CD4-positive, alpha-beta T cell treated with Interleukin-15 for 4 hours (primary cell): Measurements from ENCODE around the gene NRF1.

Experiments
- DNase-seq: peaks from one replicate; pipeline ENCODE4 v3.0.0-alpha.2; 2020; ENCODE audit warnings: low spot score

The NRF1 gene

DNA sequence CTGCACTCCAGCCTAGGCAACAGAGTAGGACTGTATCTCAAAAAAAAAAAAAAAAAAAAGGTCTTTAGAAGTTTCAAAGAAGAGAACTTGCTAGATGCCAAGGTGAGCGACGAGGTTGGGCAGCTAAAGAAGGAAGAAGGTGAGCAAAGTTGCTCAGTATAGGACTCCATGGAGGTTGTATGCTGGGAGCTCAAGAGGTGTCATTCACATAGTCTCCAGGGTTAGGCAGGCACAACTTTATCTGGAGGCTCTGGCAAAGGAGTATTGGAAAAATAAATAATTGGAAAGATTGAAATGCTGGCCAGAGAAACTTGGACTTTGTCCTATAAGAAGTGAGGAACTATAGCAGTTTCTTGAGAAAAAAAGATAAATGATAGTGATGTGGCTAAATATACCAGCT, 74.5 kb downstream of the NRF1 start:
- no peak for DNase-seq

DNA sequence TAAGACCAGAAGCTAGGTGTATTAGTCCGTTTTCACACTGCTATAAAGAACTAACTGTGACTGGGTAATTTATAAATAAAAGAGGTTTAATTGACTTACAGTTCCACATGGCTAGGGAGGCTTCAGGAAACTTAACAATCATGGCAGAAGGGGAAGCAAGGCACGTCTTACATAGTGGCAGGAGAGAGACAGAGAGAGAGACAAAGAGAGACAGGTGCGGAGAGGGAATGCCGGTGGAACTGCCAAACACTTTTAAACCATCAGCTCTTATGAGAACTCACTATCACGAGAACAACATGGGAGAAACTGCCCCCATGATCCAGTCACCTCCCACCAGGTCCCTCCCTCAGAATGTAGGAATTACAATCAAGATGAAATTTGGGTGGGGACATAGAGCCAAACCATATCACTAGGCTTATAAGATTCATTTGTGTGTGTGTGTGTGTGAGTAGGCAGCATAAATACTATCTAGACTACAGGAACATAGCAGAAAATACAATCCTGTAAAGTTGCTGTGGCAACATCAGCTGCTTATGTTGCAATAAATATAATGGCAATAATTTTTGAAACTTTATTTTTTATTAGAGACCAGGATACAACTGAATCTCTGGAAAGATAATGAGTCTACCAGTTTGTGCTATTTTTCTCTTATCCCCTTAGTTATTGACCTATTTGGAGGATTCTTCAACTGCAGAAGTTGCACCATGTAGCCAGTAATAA, 77.1 kb downstream of the NRF1 start:
- DNase-seq, result no peak

DNA sequence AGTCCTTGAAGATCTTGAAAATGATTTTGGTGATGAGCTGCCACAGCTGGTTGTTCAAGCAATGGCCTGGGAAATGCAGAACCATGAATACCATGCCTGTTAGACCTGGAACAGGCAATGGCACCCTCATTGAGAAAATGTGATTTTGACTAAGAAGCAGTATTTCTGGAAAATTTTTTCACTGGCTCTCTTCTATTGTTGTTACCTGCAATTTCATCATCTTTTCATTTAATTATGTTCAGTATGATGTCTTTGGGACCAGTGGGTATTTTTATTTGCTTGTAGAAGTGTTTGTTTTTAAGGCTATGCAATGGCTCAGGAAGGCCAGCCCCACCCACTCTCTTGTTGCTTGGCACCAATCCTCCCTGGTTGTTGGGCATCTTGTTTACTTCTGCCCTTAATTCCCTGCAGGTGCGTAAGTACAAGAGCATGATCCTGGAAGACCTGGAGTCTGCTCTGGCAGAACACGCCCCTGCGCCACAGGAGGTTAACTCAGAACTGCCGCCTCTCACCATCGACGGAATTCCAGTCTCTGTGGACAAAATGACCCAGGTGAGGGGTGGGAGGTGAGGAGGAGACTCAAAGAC, 78.6 kb downstream of the NRF1 start:
- DNase-seq, result no peak

DNA sequence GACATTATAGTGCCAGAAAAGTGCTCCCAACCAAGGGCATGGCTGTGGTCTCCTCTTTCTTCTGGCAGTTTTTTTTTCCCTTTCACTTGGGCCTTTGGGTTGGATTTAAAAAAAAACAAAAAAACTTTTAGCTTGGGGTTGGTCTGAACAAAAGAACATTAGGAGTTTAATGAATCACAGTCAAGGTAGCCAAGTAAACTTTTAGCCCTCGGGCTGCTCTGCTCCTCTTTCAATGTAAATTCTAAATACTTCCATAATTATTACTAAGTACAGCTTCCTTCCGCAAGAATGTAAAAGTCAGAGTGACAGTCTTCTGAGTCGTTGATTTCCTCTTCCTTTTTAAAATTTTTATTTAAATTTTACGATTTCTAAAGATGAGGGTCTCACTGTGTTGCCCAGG, 79.2 kb downstream of the NRF1 start:
- DNase-seq, result no peak

DNA sequence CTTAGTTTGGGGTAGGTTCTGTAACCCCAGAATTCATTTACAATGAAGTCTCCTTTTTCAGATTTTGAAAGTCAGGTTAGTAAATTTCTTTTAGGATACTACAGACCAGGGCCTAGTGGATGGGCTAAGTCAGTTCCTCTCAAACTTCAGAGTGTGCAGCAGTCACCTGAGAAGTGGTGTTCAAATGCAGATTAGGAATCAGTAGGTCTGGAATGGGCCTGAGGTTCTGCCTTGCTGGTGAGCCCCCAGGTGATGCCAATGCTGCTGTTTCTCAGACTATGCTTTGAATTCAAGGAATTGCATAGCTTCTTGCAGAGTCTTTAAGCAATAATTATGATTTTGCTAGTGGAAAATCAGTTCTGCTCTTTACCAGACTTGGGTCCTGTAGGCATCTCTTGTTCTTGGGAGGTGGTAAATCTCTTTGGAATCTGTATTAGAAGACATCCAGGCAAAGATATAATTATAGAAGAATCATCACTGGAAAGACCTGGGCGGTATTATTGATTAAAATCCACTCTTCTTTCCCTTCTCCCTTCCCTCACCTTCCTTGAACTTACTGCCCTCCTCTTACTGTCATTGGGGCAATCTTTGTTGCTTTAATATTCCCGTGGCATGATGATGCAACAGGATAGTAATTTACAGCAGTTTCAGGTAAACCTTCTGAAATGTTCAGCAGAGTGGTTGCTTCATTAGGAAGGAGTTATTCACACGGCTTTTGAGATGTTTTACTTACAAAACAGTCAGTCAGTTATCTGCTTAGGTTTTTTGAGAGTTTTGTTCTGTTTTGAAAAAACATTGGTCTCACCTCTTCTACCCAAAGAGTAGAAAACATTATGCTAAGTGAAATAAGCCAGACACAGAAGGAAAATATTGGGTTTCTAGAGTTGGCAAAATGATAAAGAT, 87.2 kb downstream of the NRF1 start:
- no peak for DNase-seq

DNA sequence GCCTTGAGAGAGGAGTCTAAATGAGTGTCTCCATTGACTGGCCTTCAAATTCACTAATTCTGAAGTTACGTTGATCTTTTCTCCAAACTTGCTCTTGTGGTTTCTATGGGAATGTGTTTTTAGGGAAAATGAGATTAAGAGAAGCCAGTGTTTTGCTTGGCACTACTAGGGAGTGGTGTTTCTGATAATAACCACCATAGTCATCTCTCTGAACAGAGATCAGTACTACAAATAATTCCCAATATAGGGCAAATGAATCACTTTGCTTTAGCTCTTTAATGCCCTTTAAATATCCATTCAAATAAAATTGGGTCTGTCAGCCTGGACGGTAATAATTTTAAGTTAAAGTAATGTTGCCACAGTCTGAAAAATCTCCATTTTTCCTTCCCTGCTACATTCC, 90.8 kb downstream of the NRF1 start:
- DNase-seq, result no peak

DNA sequence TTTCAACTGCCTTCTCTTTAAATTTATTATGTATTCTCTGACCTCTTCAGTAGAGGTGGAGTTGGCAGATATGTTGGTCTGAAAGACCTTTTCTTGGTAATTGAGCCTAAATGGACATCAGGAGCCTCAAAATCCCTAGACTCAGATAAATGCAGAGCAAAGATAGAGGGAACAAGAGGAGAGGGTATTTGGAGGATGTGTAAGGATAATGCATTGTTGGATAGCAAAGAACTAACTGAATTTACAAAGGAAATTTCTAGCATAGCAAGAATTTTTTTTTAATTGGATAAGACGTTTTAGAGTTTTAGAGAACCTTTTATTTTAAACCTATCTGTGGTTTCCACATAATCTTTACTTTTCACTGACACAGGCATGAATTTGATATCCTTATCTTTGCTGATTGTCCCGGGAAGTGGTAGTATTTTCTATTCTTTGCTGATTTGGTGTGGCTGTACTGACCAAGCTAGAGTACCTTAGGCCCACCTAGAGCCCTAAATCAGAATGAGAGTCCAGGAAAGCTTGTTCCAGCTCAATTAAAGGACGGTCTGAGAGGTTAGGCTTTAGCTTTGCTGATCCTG, 91.3 kb downstream of the NRF1 start:
- no peak for DNase-seq

DNA sequence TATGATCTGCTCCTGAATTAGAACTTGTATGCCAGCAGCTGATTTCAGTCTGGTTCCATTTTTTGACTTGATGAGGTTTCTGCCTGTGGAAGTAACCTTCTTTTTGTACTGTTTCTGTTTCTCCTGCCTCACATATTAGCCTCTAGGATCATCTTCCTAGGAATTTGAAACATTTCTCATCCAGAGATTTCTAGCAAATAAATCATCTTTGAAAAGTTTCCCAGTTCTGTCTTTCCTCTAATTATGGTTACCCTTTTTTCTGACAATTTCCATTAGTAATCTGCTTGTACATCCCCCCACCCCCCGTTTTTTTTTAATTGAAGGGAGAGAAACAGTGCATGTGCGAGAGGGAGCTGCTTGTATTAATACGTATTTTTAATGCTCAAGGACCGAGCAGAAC, 92.2 kb downstream of the NRF1 start:
- DNase-seq, result no peak

DNA sequence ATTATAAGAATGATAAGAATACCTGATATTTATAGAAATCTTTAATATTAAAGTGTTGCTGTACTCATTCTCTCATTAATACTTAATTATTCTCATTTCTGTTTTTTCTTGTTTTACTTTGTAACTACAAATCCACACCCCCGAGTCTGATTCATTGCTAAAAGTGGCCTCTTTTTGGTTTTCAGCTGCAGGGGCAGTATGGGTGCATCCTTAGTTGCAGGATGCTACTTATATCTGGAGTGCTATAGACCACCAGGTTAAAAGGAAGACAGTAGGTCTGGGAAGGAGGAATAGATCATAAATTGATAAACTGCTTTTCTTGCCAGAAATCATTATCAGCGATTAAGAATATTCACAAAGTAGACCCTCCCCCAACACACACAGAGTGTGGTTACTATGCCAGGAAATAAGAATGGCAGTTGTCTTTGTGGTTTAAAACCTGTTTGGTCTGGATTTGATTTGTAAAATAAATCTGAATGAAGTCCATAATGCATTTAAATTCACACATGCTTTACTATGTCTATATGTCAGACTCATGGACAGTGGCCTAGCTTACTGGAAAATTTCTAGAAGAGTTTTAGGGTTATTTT, 96.5 kb downstream of the NRF1 start:
- no peak for DNase-seq

DNA sequence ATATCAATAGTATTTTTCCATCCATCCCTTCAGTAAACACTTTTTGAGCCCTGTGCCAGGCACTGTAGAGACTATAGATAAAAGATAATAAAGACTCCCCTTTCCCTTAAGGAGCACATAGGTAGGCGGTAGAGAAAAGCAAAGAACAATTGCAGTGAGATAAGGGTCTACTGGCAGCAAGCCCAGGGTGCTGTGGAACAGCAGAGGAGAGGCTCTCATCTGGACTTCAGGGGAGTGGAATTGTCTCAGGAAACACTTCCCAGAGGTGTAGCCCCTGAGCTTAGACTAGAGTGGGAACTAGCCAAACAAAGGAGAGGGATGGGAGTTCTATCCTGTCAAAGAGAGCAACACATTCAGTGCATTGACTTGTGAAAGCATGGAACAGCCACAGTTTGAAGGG, 102.0 kb downstream of the NRF1 start:
- DNase-seq, result no peak

DNA sequence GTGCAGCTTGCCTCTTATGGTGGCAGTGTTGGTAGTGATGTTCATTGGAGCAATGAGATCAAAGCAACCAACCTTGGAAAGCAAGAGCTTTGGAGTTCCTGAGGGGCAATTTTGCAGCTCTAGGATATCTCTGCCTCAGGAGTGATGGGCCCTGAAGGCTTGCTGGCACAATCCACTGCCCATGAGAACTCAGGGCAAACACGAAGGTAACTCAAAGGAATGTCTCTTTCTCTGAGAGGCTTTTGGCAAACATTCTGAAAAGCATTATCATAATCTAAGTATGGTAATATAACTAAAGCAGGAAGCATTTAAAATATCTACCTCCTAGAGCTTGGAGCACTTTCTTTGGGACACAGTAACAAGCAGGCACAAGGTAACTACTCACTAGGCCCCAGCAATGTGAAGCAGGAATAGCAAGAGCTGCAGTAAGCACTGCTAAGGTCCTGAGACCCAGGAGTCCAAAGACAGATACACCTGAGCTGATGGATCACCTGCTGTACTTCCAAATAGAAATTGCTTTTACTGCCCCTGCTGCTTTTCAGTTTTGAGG, 103.1 kb downstream of the NRF1 start:
- DNase-seq, result no peak

DNA sequence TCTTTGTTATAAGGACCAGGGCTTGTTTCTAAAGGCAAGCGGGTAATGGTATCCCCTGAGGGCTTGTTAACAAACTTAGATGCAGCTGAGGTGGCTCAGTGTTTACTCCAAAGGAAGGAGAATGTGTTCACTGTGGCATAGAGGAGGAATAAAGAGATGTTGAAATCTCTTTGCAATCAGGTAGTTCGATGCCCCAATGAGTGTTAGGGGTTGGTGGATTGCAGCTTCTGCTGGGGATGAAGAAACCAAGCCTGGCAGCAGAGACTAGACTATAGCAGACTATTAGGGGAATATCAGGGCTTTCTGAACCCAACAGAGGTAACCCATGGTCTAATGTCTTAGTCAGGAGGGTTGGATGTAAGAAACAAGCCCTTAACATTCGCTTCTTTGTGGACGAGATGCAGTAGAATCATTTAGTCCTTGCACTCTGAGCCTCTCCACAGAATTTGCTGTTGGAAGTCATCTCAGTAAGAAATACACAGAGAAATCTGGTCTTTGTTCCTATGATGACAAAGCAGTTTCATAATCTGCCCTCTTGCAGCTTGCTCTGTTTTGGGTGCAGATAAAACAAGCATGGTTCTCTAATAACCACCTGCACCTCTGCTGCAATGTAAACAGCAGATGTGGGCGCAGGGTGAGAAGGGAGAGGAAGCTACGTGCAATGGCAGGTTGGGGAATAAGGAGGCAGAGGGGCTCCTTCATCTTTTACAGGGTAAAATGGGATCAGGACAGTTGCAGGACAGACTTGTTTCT, 108.6 kb downstream of the NRF1 start:
- no peak for DNase-seq

DNA sequence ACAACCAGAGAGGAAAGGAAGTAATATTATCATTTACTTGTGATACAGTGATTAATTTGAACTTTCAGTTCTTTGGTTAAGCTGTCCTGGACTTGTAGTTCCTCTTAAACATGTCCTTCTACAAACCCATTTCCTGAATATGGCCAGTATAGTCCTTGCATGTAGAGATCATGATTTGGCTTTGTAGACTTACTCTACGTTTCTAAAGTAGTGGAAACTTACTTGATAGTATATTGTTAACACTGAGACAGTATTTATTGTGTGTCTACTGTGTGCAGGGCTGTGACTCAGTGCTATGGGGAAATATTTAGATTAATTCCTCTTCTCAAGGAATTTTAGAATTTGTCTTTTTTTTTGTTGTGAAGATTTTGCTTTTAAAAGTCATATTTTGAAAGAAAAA, 109.5 kb downstream of the NRF1 start:
- no peak for DNase-seq

DNA sequence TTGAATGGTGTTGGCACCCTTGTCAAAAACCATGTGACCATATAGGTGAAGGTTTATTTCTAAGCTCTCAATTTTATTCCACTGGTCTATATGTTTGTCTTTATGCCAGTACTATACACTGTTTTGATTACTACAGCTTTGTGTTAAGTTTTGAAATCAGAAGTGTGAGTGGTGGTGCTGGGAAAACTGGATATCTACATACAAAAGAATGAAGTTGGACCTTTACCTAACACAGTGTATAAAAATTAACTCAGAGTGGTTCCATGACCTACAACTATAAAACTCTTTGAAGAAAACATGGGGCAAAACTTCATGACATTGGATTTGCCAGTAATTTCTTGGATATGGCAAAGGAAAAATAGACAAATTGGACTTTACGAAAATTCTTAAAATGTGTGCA, 112.2 kb downstream of the NRF1 start:
- no peak for DNase-seq

DNA sequence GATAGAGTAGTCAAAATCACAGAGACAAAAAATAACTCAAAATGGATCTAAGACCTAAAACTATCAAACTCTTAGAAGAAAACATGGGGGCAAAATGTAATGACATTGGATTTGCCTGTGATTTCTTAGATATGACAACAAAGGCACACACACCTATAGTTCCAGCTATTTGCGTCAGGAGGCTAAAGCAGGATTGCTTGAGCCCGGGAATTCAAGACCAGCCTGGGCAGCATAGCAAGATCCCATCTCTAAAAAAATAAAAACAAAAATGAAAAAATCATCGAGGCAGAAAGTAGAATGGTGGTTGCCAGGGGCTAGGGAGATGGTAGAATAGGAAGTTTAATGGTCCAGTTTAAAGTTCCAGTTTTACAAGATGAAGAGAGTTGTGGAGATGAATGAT, 113.3 kb downstream of the NRF1 start:
- no peak for DNase-seq

DNA sequence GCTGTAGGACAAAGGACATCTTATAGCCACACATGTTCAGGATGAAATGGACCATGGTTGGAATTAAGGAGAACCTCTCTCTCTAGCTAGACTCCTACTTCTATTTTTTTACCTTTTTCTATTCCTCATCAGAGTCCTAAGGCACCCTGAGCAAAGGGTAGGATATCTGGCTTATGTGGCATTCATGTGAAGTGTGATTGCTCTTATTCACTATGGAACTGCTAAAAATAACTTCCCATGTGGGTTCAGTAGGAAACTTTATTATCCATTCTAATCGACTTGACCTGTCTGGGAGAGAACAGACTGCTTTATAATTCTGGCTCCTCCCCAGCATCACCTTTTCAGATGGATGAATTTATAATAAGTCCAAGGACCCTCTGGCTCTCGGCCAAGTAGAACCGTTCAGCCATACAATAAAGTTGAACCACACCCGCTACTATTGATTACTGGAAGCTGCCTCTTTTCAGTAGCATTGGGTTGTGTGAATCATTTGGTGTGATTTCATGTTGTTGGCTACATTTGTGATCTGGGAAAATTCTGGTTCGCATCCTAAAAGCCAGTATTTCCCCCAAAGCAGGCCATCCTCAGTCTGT, 117.5 kb downstream of the NRF1 start:
- no peak for DNase-seq

DNA sequence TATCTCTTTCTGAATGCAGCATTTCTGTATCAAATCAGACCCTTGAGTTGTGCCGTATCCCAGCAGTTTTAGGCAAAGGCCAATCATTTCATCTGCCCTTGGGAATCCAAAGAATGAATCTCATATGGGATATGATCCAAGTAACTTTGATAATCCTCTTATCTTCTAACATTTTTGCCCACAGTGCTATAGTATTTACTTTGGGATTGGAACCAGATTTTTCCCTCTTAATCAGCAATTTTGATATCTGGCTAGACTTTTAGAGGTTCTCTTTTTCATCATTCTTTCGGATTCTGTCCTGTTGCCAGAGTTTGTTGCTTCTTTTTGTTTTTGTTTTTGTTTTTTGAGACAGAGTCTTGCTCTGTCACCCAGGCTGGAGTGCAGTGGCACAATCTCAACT, 118.0 kb downstream of the NRF1 start:
- DNase-seq, result no peak

DNA sequence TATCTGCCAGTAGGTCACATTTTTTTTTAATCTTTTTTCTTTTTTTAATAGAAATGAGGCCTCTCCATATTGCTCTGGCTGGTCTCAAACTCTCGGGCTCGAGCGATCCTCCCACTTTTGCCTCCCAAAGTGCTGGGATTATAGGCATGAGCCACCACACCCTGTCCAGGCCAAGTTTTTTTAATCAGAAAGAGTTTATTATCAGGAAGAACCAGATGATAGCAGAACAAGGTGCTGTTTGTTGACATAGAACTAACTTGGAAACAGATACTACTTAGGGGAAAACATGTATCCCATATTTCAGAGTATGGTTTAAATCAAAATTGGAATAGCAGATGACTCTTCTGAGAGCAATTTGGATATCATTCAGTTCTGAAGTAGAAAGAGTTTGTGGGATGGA, 118.6 kb downstream of the NRF1 start:
- no peak for DNase-seq

DNA sequence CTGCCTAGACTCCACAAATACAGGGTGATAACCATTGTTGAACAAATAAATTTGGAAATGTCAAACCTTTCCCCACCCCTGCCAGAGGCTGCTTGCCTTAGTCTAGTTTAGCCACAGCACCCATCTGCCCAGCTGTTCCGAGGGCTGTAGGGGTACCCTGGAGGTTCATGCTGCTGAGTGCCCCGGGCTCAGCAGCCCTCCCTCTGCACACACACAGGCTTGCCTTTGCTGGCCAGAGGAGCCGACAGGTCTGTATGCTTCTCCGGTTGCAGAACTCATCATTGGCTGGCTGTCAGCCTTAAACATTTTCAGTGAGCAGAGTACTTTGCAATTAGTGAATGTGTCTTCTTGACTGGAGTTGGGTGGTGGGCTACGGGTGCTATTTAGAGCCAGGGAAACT, 122.9 kb downstream of the NRF1 start:
- no peak for DNase-seq

DNA sequence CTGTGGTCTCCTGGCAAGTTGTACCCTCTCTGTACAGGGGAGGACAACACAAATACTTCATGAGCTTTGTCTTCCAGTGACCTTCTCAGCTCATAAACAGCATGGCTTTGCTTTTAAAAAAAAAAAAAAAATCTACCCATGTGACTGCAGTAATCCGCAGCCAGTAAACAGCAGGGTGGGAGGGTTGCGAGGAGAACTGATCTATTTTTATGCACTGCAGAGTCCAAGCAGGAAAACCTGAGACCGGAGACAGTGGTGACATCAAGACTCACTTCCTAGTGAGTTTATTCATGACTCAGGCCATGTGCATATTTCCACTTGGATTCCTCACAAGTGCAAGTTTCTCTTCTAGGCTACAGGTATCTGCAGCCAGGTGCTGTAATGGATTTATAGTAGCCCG, 127.9 kb downstream of the NRF1 start:
- DNase-seq, result no peak
